SK-N-SH (cell line): ENCODE data around the gene WFIKKN1.

Source experiments
- EZH2phosphoT487 ChIP-seq: fragments of 200-600 bp; sonication (generic); IDR thresholded peaks from 2 replicates; pipeline ENCODE4 v1.6.1; 2017; ENCODE audit warnings: low read depth, mixed run types, mild to moderate bottlenecking, antibody characterized with exemption, moderate library complexity, borderline replicate concordance
- GABPA ChIP-seq: IDR thresholded peaks from 2 replicates; pipeline ENCODE4 v1.4.0; 2012; ENCODE audit warnings: low read depth, mild to moderate bottlenecking
- MEF2A ChIP-seq: IDR thresholded peaks from 2 replicates; pipeline ENCODE4 v1.4.0; 2012; ENCODE audit warnings: low read depth, borderline replicate concordance
- POLR2AphosphoS5 ChIP-seq: IDR thresholded peaks from 2 replicates; pipeline ENCODE4 v1.6.1; 2012; ENCODE audit warnings: low read depth, low read length
- RFX5 ChIP-seq: IDR thresholded peaks from 2 replicates; pipeline ENCODE4 v1.6.1; 2012; ENCODE audit warnings: mild to moderate bottlenecking, improper control_type of control experiment, low read length
- SMC3 ChIP-seq: IDR thresholded peaks from 2 replicates; pipeline ENCODE4 v1.6.1; 2012; ENCODE audit warnings: low read depth, low read length, improper control_type of control experiment
- TF ChIP-seq, protein P1 (sequence below): fragments of 200-600 bp; sonication (generic); IDR thresholded peaks from 2 replicates; pipeline ENCODE4 v1.6.1; 2017; ENCODE audit warnings: antibody characterized with exemption, mild to moderate bottlenecking, moderate library complexity

DNA sequence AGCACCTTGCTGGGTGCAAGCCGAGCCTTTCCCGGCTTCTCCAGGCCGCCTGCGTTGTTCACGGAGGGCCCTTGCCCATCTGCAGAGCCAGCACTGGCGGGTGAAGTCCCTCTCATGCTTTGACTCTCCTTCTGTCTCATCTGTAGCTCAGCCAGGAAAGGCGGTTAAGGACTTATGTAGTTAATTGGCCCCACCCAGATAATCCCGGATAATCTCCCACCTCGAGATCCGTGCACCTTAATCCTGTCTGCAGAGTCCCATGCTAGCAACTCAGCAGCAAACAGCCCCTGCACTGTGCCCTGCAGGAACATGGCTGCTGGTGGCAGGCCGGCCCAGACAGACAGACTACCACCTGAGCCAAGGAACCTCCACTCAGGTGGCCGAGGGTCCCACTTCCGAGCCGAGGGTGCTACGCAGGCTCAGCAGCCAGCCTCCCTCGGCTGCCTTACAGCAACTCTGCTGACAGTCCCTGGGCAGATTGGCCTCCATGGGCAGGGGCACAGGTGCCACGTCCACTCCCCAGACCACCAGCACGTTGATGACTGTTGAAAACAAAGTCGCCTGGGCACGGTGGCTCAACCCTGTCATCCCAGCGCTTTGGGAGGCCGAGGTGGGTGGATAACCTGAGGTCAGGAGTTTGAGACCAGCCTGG lies 24.0 kb upstream of the WFIKKN1 start:
- no peak for TF ChIP-seq GABPA
- TF ChIP-seq RFX5: no peak
- TF ChIP-seq, protein P1, sequence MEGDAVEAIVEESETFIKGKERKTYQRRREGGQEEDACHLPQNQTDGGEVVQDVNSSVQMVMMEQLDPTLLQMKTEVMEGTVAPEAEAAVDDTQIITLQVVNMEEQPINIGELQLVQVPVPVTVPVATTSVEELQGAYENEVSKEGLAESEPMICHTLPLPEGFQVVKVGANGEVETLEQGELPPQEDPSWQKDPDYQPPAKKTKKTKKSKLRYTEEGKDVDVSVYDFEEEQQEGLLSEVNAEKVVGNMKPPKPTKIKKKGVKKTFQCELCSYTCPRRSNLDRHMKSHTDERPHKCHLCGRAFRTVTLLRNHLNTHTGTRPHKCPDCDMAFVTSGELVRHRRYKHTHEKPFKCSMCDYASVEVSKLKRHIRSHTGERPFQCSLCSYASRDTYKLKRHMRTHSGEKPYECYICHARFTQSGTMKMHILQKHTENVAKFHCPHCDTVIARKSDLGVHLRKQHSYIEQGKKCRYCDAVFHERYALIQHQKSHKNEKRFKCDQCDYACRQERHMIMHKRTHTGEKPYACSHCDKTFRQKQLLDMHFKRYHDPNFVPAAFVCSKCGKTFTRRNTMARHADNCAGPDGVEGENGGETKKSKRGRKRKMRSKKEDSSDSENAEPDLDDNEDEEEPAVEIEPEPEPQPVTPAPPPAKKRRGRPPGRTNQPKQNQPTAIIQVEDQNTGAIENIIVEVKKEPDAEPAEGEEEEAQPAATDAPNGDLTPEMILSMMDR: no peak
- no peak for TF ChIP-seq SMC3
- TF ChIP-seq POLR2AphosphoS5: no peak
- TF ChIP-seq MEF2A: no peak
- no peak for TF ChIP-seq EZH2phosphoT487
